Activated naive CD4-positive, alpha-beta T cell treated with anti-CD3 and anti-CD28 coated beads, Interleukin-2, amount 50 U/mL, for 24 hours (primary cell): Measurements from ENCODE around the gene GCNT2.
"Not testable (repeated sequence)": the region's sequence is repeated elsewhere in the genome, so short reads cannot be mapped to it uniquely, and the experiment has no call there.

Experiments
- H3K27ac Mint-ChIP-seq: one replicate; pipeline ENCODE4 v1.8.0; 2021; ENCODE audit warnings: mild to moderate bottlenecking, mixed read lengths
- H3K27me3 Mint-ChIP-seq: one replicate; pipeline ENCODE4 v1.8.0; 2021; ENCODE audit warnings: mixed read lengths
- H3K36me3 Mint-ChIP-seq: one replicate; pipeline ENCODE4 v1.8.0; 2021; ENCODE audit warnings: mixed read lengths
- H3K4me1 Mint-ChIP-seq: one replicate; pipeline ENCODE4 v1.8.0; 2021; ENCODE audit warnings: mixed read lengths
- H3K4me3 Mint-ChIP-seq: one replicate; pipeline ENCODE4 v1.8.0; 2021; ENCODE audit warnings: mild to moderate bottlenecking, mixed read lengths
- H3K9me3 Mint-ChIP-seq: one replicate; pipeline ENCODE4 v1.8.0; 2021; ENCODE audit warnings: mixed read lengths

GCNT2 gene

GRCh38 chr6:10521104-10521808 is at the start of gene GCNT2:
Gene GCNT2, plus strand, starts transcription at chr6:10521351. Its CDS starts 7,561 bp downstream, at chr6:10528912.
- Mint-ChIP-seq H3K27me3 (peaks cover 5% of the 10 kb centered on the region), H3K4me1 (no peaks in the 10 kb centered on the region), H3K27ac (no peak within 1 kb of the TSS), H3K36me3 (no peaks in the 10 kb centered on the region), H3K4me3 (no peak within 1 kb of the TSS), H3K9me3 (no peaks in the 10 kb centered on the region)

- Mint-ChIP-seq H3K4me3 (no peak overlapping the region), H3K4me1 (no peaks in the 10 kb centered on the region), H3K27ac (no peak overlapping the region), H3K9me3 (no peaks in the 10 kb centered on the region), H3K27me3 (peaks cover 12% of the 10 kb centered on the region), H3K36me3 (no peaks in the 10 kb centered on the region)
Observed at GRCh38 chr6:10472634-10473033, 48.5 kb upstream of the GCNT2 start.

- Mint-ChIP-seq H3K27me3 (peaks cover 12% of the 10 kb centered on the region), H3K9me3 (no peaks in the 10 kb centered on the region), H3K27ac (no peak overlapping the region), H3K4me1 (no peaks in the 10 kb centered on the region), H3K4me3 (no peak overlapping the region), H3K36me3 (no peaks in the 10 kb centered on the region)
Observed at GRCh38 chr6:10478187-10479040, 42.7 kb upstream of the GCNT2 start.

- Mint-ChIP-seq H3K36me3 (no peaks in the 10 kb centered on the region), H3K4me1 (no peaks in the 10 kb centered on the region), H3K9me3 (no peaks in the 10 kb centered on the region), H3K4me3 (no peak overlapping the region), H3K27me3 (peaks cover 12% of the 10 kb centered on the region), H3K27ac (no peak overlapping the region)
Observed at GRCh38 chr6:10479939-10480700, 41.0 kb upstream of the GCNT2 start.

- Mint-ChIP-seq H3K4me3 (no peak overlapping the region), H3K27me3 (peaks cover 12% of the 10 kb centered on the region), H3K4me1 (no peaks in the 10 kb centered on the region), H3K27ac (no peak overlapping the region), H3K36me3 (no peaks in the 10 kb centered on the region), H3K9me3 (no peaks in the 10 kb centered on the region)
Observed at GRCh38 chr6:10481101-10481500, 40.0 kb upstream of the GCNT2 start.

GRCh38 chr6:10482636-10483257 is 38.4 kb upstream of the GCNT2 start:
- H3K36me3 Mint-ChIP-seq = no peaks in the 10 kb centered on the region
- no peak overlapping the region for H3K4me3 Mint-ChIP-seq
- H3K27me3 Mint-ChIP-seq = peaks cover 12% of the 10 kb centered on the region
- H3K9me3 Mint-ChIP-seq = no peaks in the 10 kb centered on the region
- no peak overlapping the region for H3K27ac Mint-ChIP-seq
- H3K4me1 Mint-ChIP-seq = no peaks in the 10 kb centered on the region

- Mint-ChIP-seq H3K27ac (no peak overlapping the region), H3K27me3 (peaks cover 7% of the 10 kb centered on the region), H3K4me3 (no peak overlapping the region), H3K36me3 (no peaks in the 10 kb centered on the region), H3K9me3 (no peaks in the 10 kb centered on the region), H3K4me1 (no peaks in the 10 kb centered on the region)
Observed at GRCh38 chr6:10484912-10485311, 36.2 kb upstream of the GCNT2 start.

- no peak overlapping the region for H3K4me3 Mint-ChIP-seq
- H3K36me3 Mint-ChIP-seq = no peaks in the 10 kb centered on the region
- H3K9me3 Mint-ChIP-seq = no peaks in the 10 kb centered on the region
- no peaks in the 10 kb centered on the region for H3K4me1 Mint-ChIP-seq
- no peak overlapping the region for H3K27ac Mint-ChIP-seq
- H3K27me3 Mint-ChIP-seq = peaks cover 4% of the 10 kb centered on the region
Observed at GRCh38 chr6:10485406-10485805, 35.7 kb upstream of the GCNT2 start.

GRCh38 chr6:10486215-10486614 is 34.9 kb upstream of the GCNT2 start:
- H3K36me3 Mint-ChIP-seq = no peaks in the 10 kb centered on the region
- H3K4me3 Mint-ChIP-seq = no peak overlapping the region
- H3K9me3 Mint-ChIP-seq = no peaks in the 10 kb centered on the region
- H3K27me3 Mint-ChIP-seq = peaks cover 4% of the 10 kb centered on the region
- no peak overlapping the region for H3K27ac Mint-ChIP-seq
- H3K4me1 Mint-ChIP-seq = no peaks in the 10 kb centered on the region

- not testable (repeated sequence) for H3K27ac Mint-ChIP-seq, H3K4me1 Mint-ChIP-seq, H3K4me3 Mint-ChIP-seq, H3K36me3 Mint-ChIP-seq, H3K27me3 Mint-ChIP-seq, H3K9me3 Mint-ChIP-seq
Observed at GRCh38 chr6:10486944-10487588, 34.1 kb upstream of the GCNT2 start.

- H3K4me1 Mint-ChIP-seq = no peaks in the 10 kb centered on the region
- H3K9me3 Mint-ChIP-seq = no peaks in the 10 kb centered on the region
- no peak overlapping the region for H3K27ac Mint-ChIP-seq
- H3K27me3 Mint-ChIP-seq = no peaks in the 10 kb centered on the region
- H3K36me3 Mint-ChIP-seq = no peaks in the 10 kb centered on the region
- no peak overlapping the region for H3K4me3 Mint-ChIP-seq
Observed at GRCh38 chr6:10487668-10488327, 33.4 kb upstream of the GCNT2 start.

GRCh38 chr6:10491463-10491862 is 29.7 kb upstream of the GCNT2 start:
- peaks cover 5% of the 10 kb centered on the region for H3K27me3 Mint-ChIP-seq
- H3K4me1 Mint-ChIP-seq = no peaks in the 10 kb centered on the region
- no peak overlapping the region for H3K27ac Mint-ChIP-seq
- no peaks in the 10 kb centered on the region for H3K36me3 Mint-ChIP-seq
- no peaks in the 10 kb centered on the region for H3K9me3 Mint-ChIP-seq
- H3K4me3 Mint-ChIP-seq = no peak overlapping the region

GRCh38 chr6:10491905-10492304 is 29.2 kb upstream of the GCNT2 start:
- H3K27me3 Mint-ChIP-seq, H3K4me3 Mint-ChIP-seq, H3K9me3 Mint-ChIP-seq, H3K27ac Mint-ChIP-seq, H3K36me3 Mint-ChIP-seq, H3K4me1 Mint-ChIP-seq: not testable (repeated sequence)

GRCh38 chr6:10495029-10495428 is 26.1 kb upstream of the GCNT2 start:
- H3K27ac Mint-ChIP-seq = no peak overlapping the region
- H3K36me3 Mint-ChIP-seq = no peaks in the 10 kb centered on the region
- no peaks in the 10 kb centered on the region for H3K9me3 Mint-ChIP-seq
- H3K4me1 Mint-ChIP-seq = no peaks in the 10 kb centered on the region
- H3K27me3 Mint-ChIP-seq = peaks cover 17% of the 10 kb centered on the region
- H3K4me3 Mint-ChIP-seq = no peak overlapping the region

- Mint-ChIP-seq H3K4me1 (peaks cover 2% of the 10 kb centered on the region), H3K36me3 (no peaks in the 10 kb centered on the region)
Observed at GRCh38 chr6:10505529-10505928, 15.6 kb upstream of the GCNT2 start.

More at GRCh38 chr6:10505529-10505928, 15.6 kb upstream of the GCNT2 start:
- peaks cover 12% of the 10 kb centered on the region for H3K27me3 Mint-ChIP-seq
- no peaks in the 10 kb centered on the region for H3K9me3 Mint-ChIP-seq
- H3K4me3 Mint-ChIP-seq = no peak overlapping the region
- H3K27ac Mint-ChIP-seq = no peak overlapping the region
